Dendritic cell treated with granulocyte-macrophage colony-stimulating factor and Interleukin-4, amounts not matched to agents 40 ng/mL and 50 ng/mL, for 4 days (primary cell): ENCODE data around the gene ADRB1.

ENCODE experiments used
- H3K27ac Mint-ChIP-seq: one replicate; pipeline ENCODE4 v1.8.0; 2022; ENCODE audit warnings: mild to moderate bottlenecking, mixed read lengths
- H3K27me3 Mint-ChIP-seq: one replicate; pipeline ENCODE4 v1.8.0; 2022; ENCODE audit warnings: mild to moderate bottlenecking, mixed read lengths
- H3K36me3 Mint-ChIP-seq: one replicate; pipeline ENCODE4 v1.8.0; 2022; ENCODE audit warnings: low read depth, mixed read lengths
- H3K4me1 Mint-ChIP-seq: one replicate; pipeline ENCODE4 v1.8.0; 2022; ENCODE audit warnings: low read depth, mixed read lengths
- H3K4me3 Mint-ChIP-seq: one replicate; pipeline ENCODE4 v1.8.0; 2022; ENCODE audit warnings: mild to moderate bottlenecking, moderate library complexity, mixed read lengths
- H3K9me3 Mint-ChIP-seq: one replicate; pipeline ENCODE4 v1.8.0; 2022; ENCODE audit warnings: mixed read lengths
- intact Hi-C: fragments of 100-400 bp; cut with micrococcal nuclease; formaldehyde crosslinking; loops from one replicate; pipeline ENCODE4 v1.15.0; 2022

The ADRB1 gene

GRCh38 chr10:114021154-114021553, 22.5 kb upstream of the ADRB1 start:
- intact Hi-C loops, result loop anchor here (10.0 kb wide), 1 partner anchor 926 kb away; no protein-coding TSS in a partner anchor
- no peak overlapping the region for H3K27ac Mint-ChIP-seq
- no peaks in the 10 kb centered on the region for H3K9me3 Mint-ChIP-seq

GRCh38 chr10:114021717-114022680, 21.7 kb upstream of the ADRB1 start:
- H3K27ac Mint-ChIP-seq, result no peak overlapping the region
- no peak overlapping the region for H3K4me3 Mint-ChIP-seq
- H3K4me1 Mint-ChIP-seq, result peaks cover 60% of the 10 kb centered on the region
- no peaks in the 10 kb centered on the region for H3K9me3 Mint-ChIP-seq
- H3K36me3 Mint-ChIP-seq, result no peaks in the 10 kb centered on the region
- H3K27me3 Mint-ChIP-seq, result peaks cover 57% of the 10 kb centered on the region
- intact Hi-C loops, result loop anchor here (10.0 kb wide), 1 partner anchor 927 kb away; no protein-coding TSS in a partner anchor

More at GRCh38 chr10:114021154-114021553, 22.5 kb upstream of the ADRB1 start:
- peaks cover 53% of the 10 kb centered on the region for H3K4me1 Mint-ChIP-seq
- no peaks in the 10 kb centered on the region for H3K36me3 Mint-ChIP-seq
- peaks cover 56% of the 10 kb centered on the region for H3K27me3 Mint-ChIP-seq
- H3K4me3 Mint-ChIP-seq, result no peak overlapping the region

- intact Hi-C loops, result loop anchor here (10.0 kb wide), 1 partner anchor 928 kb away; no protein-coding TSS in a partner anchor
- Mint-ChIP-seq H3K36me3 (no peaks in the 10 kb centered on the region), H3K9me3 (no peaks in the 10 kb centered on the region), H3K27me3 (peaks cover 56% of the 10 kb centered on the region), H3K27ac (no peak overlapping the region), H3K4me1 (peaks cover 62% of the 10 kb centered on the region), H3K4me3 (no peak overlapping the region)
These were observed 20.7 kb upstream of the ADRB1 start for GRCh38 chr10:114022766-114023597.

- Mint-ChIP-seq H3K4me3 (peak overlapping the region; percentile 39), H3K27ac (peak overlapping the region; percentile 37)
- intact Hi-C loops, result loop anchor here (5.0 to 10.0 kb wide), 2 partner anchors 33 to 930 kb away; no protein-coding TSS in a partner anchor
These were observed 18.6 kb upstream of the ADRB1 start for GRCh38 chr10:114024876-114025610.

GRCh38 chr10:114025611-114026130, 18.0 kb upstream of the ADRB1 start:
- no peak overlapping the region for H3K4me3 Mint-ChIP-seq
- H3K36me3 Mint-ChIP-seq, result no peaks in the 10 kb centered on the region
- H3K27me3 Mint-ChIP-seq, result peaks cover 68% of the 10 kb centered on the region
- peak overlapping the region; percentile 37 for H3K27ac Mint-ChIP-seq
- no peaks in the 10 kb centered on the region for H3K9me3 Mint-ChIP-seq
- peaks cover 65% of the 10 kb centered on the region for H3K4me1 Mint-ChIP-seq
- intact Hi-C loops, result loop anchor here (5.0 to 10.0 kb wide), 2 partner anchors 33 to 931 kb away; no protein-coding TSS in a partner anchor

More at GRCh38 chr10:114024876-114025610, 18.6 kb upstream of the ADRB1 start:
- H3K27me3 Mint-ChIP-seq, result peaks cover 66% of the 10 kb centered on the region
- H3K36me3 Mint-ChIP-seq, result no peaks in the 10 kb centered on the region
- no peaks in the 10 kb centered on the region for H3K9me3 Mint-ChIP-seq
- peaks cover 68% of the 10 kb centered on the region for H3K4me1 Mint-ChIP-seq

- Mint-ChIP-seq H3K4me3 (no peak overlapping the region), H3K9me3 (no peaks in the 10 kb centered on the region), H3K27ac (no peak overlapping the region), H3K36me3 (no peaks in the 10 kb centered on the region), H3K27me3 (peaks cover 71% of the 10 kb centered on the region), H3K4me1 (peaks cover 65% of the 10 kb centered on the region)
- intact Hi-C loops, result loop anchor here (5.0 to 10.0 kb wide), 2 partner anchors 34 to 932 kb away; no protein-coding TSS in a partner anchor
These were observed 17.3 kb upstream of the ADRB1 start for GRCh38 chr10:114026189-114027040.

- Mint-ChIP-seq H3K4me3 (no peak overlapping the region), H3K27ac (no peak overlapping the region)
- intact Hi-C loops, result loop anchor here (5.0 to 10.0 kb wide), 2 partner anchors 35 to 932 kb away; no protein-coding TSS in a partner anchor
These were observed 16.6 kb upstream of the ADRB1 start for GRCh38 chr10:114027041-114027394.

GRCh38 chr10:114027951-114028350, 15.7 kb upstream of the ADRB1 start:
- intact Hi-C loops, result loop anchor here (5.0 to 10.0 kb wide), 2 partner anchors 36 to 933 kb away; no protein-coding TSS in a partner anchor
- Mint-ChIP-seq H3K9me3 (no peaks in the 10 kb centered on the region), H3K4me1 (peaks cover 62% of the 10 kb centered on the region), H3K27ac (no peak overlapping the region), H3K4me3 (no peak overlapping the region), H3K36me3 (no peaks in the 10 kb centered on the region), H3K27me3 (peaks cover 63% of the 10 kb centered on the region)

More at GRCh38 chr10:114027041-114027394, 16.6 kb upstream of the ADRB1 start:
- H3K27me3 Mint-ChIP-seq, result peaks cover 68% of the 10 kb centered on the region
- H3K36me3 Mint-ChIP-seq, result no peaks in the 10 kb centered on the region
- no peaks in the 10 kb centered on the region for H3K9me3 Mint-ChIP-seq
- peaks cover 61% of the 10 kb centered on the region for H3K4me1 Mint-ChIP-seq

GRCh38 chr10:114028425-114028824, 15.2 kb upstream of the ADRB1 start:
- intact Hi-C loops, result loop anchor here (5.0 to 10.0 kb wide), 2 partner anchors 36 to 934 kb away; no protein-coding TSS in a partner anchor
- H3K4me1 Mint-ChIP-seq, result peaks cover 64% of the 10 kb centered on the region

GRCh38 chr10:114029655-114030054, 14.0 kb upstream of the ADRB1 start:
- no peak overlapping the region for H3K27ac Mint-ChIP-seq
- intact Hi-C loops, result loop anchor here (5.0 to 10.0 kb wide), 2 partner anchors 37 to 935 kb away; no protein-coding TSS in a partner anchor
- H3K27me3 Mint-ChIP-seq, result peaks cover 61% of the 10 kb centered on the region
- H3K4me1 Mint-ChIP-seq, result peaks cover 58% of the 10 kb centered on the region
- no peaks in the 10 kb centered on the region for H3K36me3 Mint-ChIP-seq
- no peaks in the 10 kb centered on the region for H3K9me3 Mint-ChIP-seq
- no peak overlapping the region for H3K4me3 Mint-ChIP-seq

More at GRCh38 chr10:114028425-114028824, 15.2 kb upstream of the ADRB1 start:
- no peak overlapping the region for H3K27ac Mint-ChIP-seq
- no peaks in the 10 kb centered on the region for H3K9me3 Mint-ChIP-seq
- no peak overlapping the region for H3K4me3 Mint-ChIP-seq
- H3K27me3 Mint-ChIP-seq, result peaks cover 62% of the 10 kb centered on the region
- no peaks in the 10 kb centered on the region for H3K36me3 Mint-ChIP-seq

GRCh38 chr10:114030140-114030539, 13.5 kb upstream of the ADRB1 start:
- no peaks in the 10 kb centered on the region for H3K9me3 Mint-ChIP-seq
- H3K27me3 Mint-ChIP-seq, result peaks cover 62% of the 10 kb centered on the region
- H3K4me1 Mint-ChIP-seq, result peaks cover 58% of the 10 kb centered on the region
- no peaks in the 10 kb centered on the region for H3K36me3 Mint-ChIP-seq
- H3K27ac Mint-ChIP-seq, result no peak overlapping the region
- intact Hi-C loops, result no loop called here
- no peak overlapping the region for H3K4me3 Mint-ChIP-seq
